Occipital lobe (tissue), 2 donors: ENCODE data around the gene TUBA3E. TPM values are rescaled to one million over a fixed set of nuclear protein-coding genes. Genes with fewer than 3 reads are reported as not detected.
"Not testable (repeated sequence)": the region's sequence is repeated elsewhere in the genome, so short reads cannot be mapped to it uniquely, and the experiment has no call there.

Experiments used
- DNase-seq: peaks from one replicate; lab custom pipeline; 2025; lab: John Stamatoyannopoulos, UW
- total RNA-seq: library from RNA; depleted of rRNA; stranded (reverse); fragments of >200 nt; gene quantifications from one replicate; pipeline ENCODE4 v1.2.3, GENCODE V29; 2014

The TUBA3E gene
- not detected for total RNA-seq

GRCh38 chr2:130198343-130198742 is at the start of gene TUBA3E:
TSS of gene TUBA3E (minus strand) at chr2:130198439. CDS start at chr2:130198360, 79 bp downstream.
- DNase-seq, result no peak

GRCh38 chr2:130246430-130246829 is 48.2 kb upstream of the TUBA3E start:
- no peak for DNase-seq

GRCh38 chr2:130245976-130246375 is 47.7 kb upstream of the TUBA3E start:
- no peak for DNase-seq

GRCh38 chr2:130243359-130243758 is 45.1 kb upstream of the TUBA3E start:
- DNase-seq, result no peak

- no peak for DNase-seq
Measured at GRCh38 chr2:130241041-130241707, 42.9 kb upstream of the TUBA3E start.

- DNase-seq, result not testable (repeated sequence)
Measured at GRCh38 chr2:130239581-130239980, 41.3 kb upstream of the TUBA3E start.

- DNase-seq, result not testable (repeated sequence)
Measured at GRCh38 chr2:130233066-130233465, 34.8 kb upstream of the TUBA3E start.

GRCh38 chr2:130231656-130232055 is 33.4 kb upstream of the TUBA3E start:
- DNase-seq, result no peak

- DNase-seq, result not testable (repeated sequence)
Measured at GRCh38 chr2:130230907-130231306, 32.7 kb upstream of the TUBA3E start.

GRCh38 chr2:130230376-130230775 is 32.1 kb upstream of the TUBA3E start:
- not testable (repeated sequence) for DNase-seq

GRCh38 chr2:130229161-130229510 is 30.9 kb upstream of the TUBA3E start:
- DNase-seq, result not testable (repeated sequence)

GRCh38 chr2:130228467-130229160 is 30.4 kb upstream of the TUBA3E start:
- not testable (repeated sequence) for DNase-seq

- not testable (repeated sequence) for DNase-seq
Measured at GRCh38 chr2:130228005-130228404, 29.8 kb upstream of the TUBA3E start.

- DNase-seq, result not testable (repeated sequence)
Measured at GRCh38 chr2:130222523-130222922, 24.3 kb upstream of the TUBA3E start.

GRCh38 chr2:130220505-130220904 is 22.3 kb upstream of the TUBA3E start:
- not testable (repeated sequence) for DNase-seq

- DNase-seq, result not testable (repeated sequence)
Measured at GRCh38 chr2:130219147-130219546, 20.9 kb upstream of the TUBA3E start.

- not testable (repeated sequence) for DNase-seq
Measured at GRCh38 chr2:130207051-130207450, 8.8 kb upstream of the TUBA3E start.

GRCh38 chr2:130203150-130203549 is 4.9 kb upstream of the TUBA3E start:
- not testable (repeated sequence) for DNase-seq

GRCh38 chr2:130202518-130202917 is 4.3 kb upstream of the TUBA3E start:
- DNase-seq, result not testable (repeated sequence)

- not testable (repeated sequence) for DNase-seq
Measured at GRCh38 chr2:130196052-130196451, 2.2 kb downstream of the TUBA3E start.

GRCh38 chr2:130195089-130195635 is 3.1 kb downstream of the TUBA3E start:
- DNase-seq, result not testable (repeated sequence)

- not testable (repeated sequence) for DNase-seq
Measured at GRCh38 chr2:130193824-130194223, 4.4 kb downstream of the TUBA3E start.

- not testable (repeated sequence) for DNase-seq
Measured at GRCh38 chr2:130192451-130192850, 5.8 kb downstream of the TUBA3E start.
